Lung (tissue), 12 donors: Measurements from ENCODE around the gene FCN3. TPM values are rescaled to one million over a fixed set of nuclear protein-coding genes. Genes with fewer than 3 reads are reported as not detected.

Experiments
- ATAC-seq: fragments of 200-7000 bp; cut with Tn5 transposase; one replicate; pipeline ENCODE4 v1.9.1; 2020; ENCODE audit warnings: moderate number of reproducible peaks; ENCODE audit not compliant: insufficient read depth, low FRiP score
- DNase-seq, 3 donors: peaks; one replicate each; pipeline ENCODE4 v3.0.0-alpha.2; 2013 to 2017
- H3K27ac ChIP-seq, 2 donors: one replicate each; pipeline ENCODE4 v1.5.1; 2013; ENCODE audit warnings: mild to moderate bottlenecking in 2 of 2, moderate library complexity in 2 of 2, control low read depth in 1 of 2, inconsistent platforms in 1 of 2, low read depth in 1 of 2, low read length in 1 of 2
- H3K27me3 ChIP-seq, 3 donors: one replicate each; pipeline ENCODE4 v1.5.1; 2013; ENCODE audit warnings: low read length in 2 of 3; ENCODE audit not compliant: control insufficient read depth in 3 of 3, insufficient read depth in 3 of 3
- H3K36me3 ChIP-seq, 4 donors: one replicate each; pipeline ENCODE4 v1.5.1; 2013; ENCODE audit warnings: low read length in 4 of 4, mild to moderate bottlenecking in 1 of 4, moderate library complexity in 1 of 4; ENCODE audit not compliant: control insufficient read depth in 4 of 4, insufficient read depth in 4 of 4
- H3K4me1 ChIP-seq, 5 donors: one replicate each; pipeline ENCODE4 v1.5.1; 2013; ENCODE audit warnings: low read length in 5 of 5, mild to moderate bottlenecking in 2 of 5, moderate library complexity in 1 of 5; ENCODE audit not compliant: control insufficient read depth in 5 of 5, insufficient read depth in 5 of 5
- H3K4me3 ChIP-seq: one replicate; pipeline ENCODE4 v1.5.1; 2013; ENCODE audit warnings: mild to moderate bottlenecking, control low read depth, moderate library complexity
- H3K9ac ChIP-seq, 2 donors: one replicate each; pipeline ENCODE4 v1.5.1; 2013; ENCODE audit warnings: low read length in 2 of 2, control low read depth in 1 of 2; ENCODE audit not compliant: insufficient read depth in 1 of 2
- H3K9me3 ChIP-seq, 4 donors: one replicate each; pipeline ENCODE4 v1.5.1; 2013; ENCODE audit warnings: low read length in 3 of 4, mild to moderate bottlenecking in 1 of 4, moderate library complexity in 1 of 4; ENCODE audit not compliant: control insufficient read depth in 4 of 4, insufficient read depth in 3 of 4
- WGBS, 2 donors: extraction: QIAGEN DNeasy Blood & Tissue Kit; methylation state at CpG; one replicate each; pipeline ENCODE4 v1.1.7; 2013; 5-methylcytosine and 5-hydroxymethylcytosine counted together
- polyA plus RNA-seq, 2 donors: library from polyadenylated mRNA; stranded (reverse); fragments of 200-250 nt; gene quantifications; one replicate each; pipeline ENCODE4 v1.2.1, GENCODE V29; 2013
- total RNA-seq, 2 donors: library from RNA; depleted of rRNA in 1 of 2; stranded (reverse); fragments of >200 nt in 1 of 2; gene quantifications; one replicate each; pipeline ENCODE4 v1.2.1, GENCODE V29; 2014 to 2021
- TF ChIP-seq, protein P1 (sequence below): IDR thresholded peaks from 2 replicates; pipeline ENCODE4 v1.5.1; 2012; ENCODE audit warnings: mild to moderate bottlenecking; ENCODE audit errors: control extremely low read depth, extremely low read depth
- donor health status: control.
- donor health status: control.
- donor health status: Bipolar disorder and iron deficiency.
- donor health status: healthy.
- donor health status: DM: yes; HTN: yes; CAD: no.

The FCN3 gene
- total and polyA plus RNA-seq, 4 donors, result 36.6 to 611 (median 470) TPM

DNA sequence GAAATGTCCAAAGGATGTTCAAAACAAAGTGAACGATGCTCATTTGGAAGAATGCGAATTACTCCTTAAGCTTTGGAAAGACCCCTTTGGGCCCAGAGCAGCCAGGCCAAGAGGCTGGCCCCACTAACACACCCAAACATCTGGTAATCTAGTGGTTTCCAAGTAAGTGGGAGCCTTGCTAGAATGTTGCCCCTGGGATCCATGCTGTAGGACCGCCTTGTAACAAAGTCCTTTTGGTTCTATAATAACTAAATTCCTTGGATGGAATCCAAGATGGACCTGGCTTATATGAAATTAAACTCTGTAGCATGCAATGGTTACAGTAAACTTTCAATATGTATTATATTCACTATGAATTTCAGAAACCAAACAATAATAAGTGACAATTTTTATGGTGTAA, 43.1 kb upstream of the FCN3 start:
- peaks cover 34 to 49% (median 38%) of the 10 kb centered on the region in 4 donors for H3K36me3 ChIP-seq
- DNase-seq (no peak), ATAC-seq (no peak)
- H3K4me3 ChIP-seq, result no peak overlapping the region
- no peaks in the 10 kb centered on the region for H3K9me3 ChIP-seq
- H3K27me3 ChIP-seq, result no peaks in the 10 kb centered on the region
- 89% methylated on average over 3 of the region's 3 CpGs for WGBS, 2 donors
- H3K9ac ChIP-seq, result no peak overlapping the region
- peaks cover 5 to 27% (median 18%) of the 10 kb centered on the region in 5 donors for H3K4me1 ChIP-seq
- H3K27ac ChIP-seq, result peak overlapping the region; percentile 47 to 77
- TF ChIP-seq, protein P1, sequence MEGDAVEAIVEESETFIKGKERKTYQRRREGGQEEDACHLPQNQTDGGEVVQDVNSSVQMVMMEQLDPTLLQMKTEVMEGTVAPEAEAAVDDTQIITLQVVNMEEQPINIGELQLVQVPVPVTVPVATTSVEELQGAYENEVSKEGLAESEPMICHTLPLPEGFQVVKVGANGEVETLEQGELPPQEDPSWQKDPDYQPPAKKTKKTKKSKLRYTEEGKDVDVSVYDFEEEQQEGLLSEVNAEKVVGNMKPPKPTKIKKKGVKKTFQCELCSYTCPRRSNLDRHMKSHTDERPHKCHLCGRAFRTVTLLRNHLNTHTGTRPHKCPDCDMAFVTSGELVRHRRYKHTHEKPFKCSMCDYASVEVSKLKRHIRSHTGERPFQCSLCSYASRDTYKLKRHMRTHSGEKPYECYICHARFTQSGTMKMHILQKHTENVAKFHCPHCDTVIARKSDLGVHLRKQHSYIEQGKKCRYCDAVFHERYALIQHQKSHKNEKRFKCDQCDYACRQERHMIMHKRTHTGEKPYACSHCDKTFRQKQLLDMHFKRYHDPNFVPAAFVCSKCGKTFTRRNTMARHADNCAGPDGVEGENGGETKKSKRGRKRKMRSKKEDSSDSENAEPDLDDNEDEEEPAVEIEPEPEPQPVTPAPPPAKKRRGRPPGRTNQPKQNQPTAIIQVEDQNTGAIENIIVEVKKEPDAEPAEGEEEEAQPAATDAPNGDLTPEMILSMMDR, result no peak

DNA sequence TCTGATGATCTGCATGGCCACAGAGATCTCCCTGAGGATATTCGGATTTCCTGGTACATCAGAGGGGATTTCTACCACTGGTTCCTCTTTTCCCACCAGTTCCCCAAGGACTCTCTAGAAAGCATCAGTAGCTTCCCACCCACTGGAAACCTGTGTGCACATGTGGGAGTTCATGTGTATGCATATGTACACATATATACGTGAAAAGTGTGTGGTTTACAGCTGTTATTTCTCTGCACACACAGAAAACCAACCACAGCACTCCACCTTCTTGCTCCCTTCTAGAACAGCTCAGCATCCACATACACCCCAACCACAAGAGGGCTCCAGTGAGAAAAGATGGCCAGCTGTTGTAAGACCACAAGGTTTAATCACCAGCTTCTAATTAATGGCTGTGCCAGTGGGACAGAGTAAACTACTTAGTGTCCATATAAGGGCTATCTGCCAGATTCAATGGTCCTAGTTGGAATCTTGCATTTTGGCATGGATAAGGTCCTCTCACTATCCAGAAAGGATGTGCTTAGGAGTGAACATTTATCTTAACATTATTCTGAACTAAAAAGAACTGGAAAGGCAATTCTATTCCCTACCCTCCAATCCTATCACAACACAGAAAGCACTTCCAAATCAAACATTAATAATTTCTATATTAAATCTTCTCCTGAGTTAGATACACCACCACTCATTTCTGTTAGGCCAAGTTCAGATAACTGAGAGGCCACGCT, 41.9 kb upstream of the FCN3 start:
- Histone ChIP-seq H3K36me3 (peaks cover 44 to 56% (median 46%) of the 10 kb centered on the region in 4 donors), H3K4me1 (peaks cover 4 to 27% (median 18%) of the 10 kb centered on the region in 5 donors), H3K9ac (no peak overlapping the region), H3K9me3 (no peaks in the 10 kb centered on the region), H3K27me3 (no peaks in the 10 kb centered on the region), H3K27ac (peak overlapping the region in 1 of 2 donors; percentile 37), H3K4me3 (no peak overlapping the region)
- WGBS, 2 donors, result 67 to 70% methylated on average over 3 of the region's 3 CpGs
- TF ChIP-seq, protein P1, result peak; percentile 35
- DNase-seq, result no peak
- no peak for ATAC-seq

DNA sequence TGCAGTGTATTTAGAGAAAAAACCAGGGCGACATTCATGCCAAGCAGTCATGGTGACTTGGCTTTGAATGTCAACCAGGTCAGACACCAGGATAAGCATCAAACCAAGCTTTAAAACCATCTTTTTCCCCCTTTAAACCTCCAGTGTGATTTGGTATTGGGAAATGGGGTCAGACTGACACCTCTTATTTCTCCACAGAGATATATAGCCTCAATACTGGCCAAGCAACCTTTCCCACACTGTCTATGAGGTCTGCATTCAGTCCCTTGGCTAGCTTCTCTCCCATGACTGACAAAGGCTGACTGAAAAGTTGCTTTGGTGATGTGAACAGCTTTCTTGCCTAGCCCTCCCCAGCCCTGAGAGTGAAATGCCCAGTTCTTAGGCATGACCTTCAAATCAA, 39.5 kb upstream of the FCN3 start:
- ATAC-seq (no peak), DNase-seq (no peak)
- Histone ChIP-seq H3K9me3 (no peaks in the 10 kb centered on the region), H3K27ac (peak overlapping the region in 1 of 2 donors; percentile 59), H3K4me3 (no peak overlapping the region), H3K36me3 (peaks cover 51 to 70% (median 60%) of the 10 kb centered on the region in 4 donors), H3K9ac (no peak overlapping the region), H3K27me3 (no peaks in the 10 kb centered on the region), H3K4me1 (peaks cover 3 to 25% (median 13%) of the 10 kb centered on the region in 5 donors)
- TF ChIP-seq, protein P1, result no peak
- WGBS, 2 donors, result 95 to 100% methylated on average over 1 of the region's 1 CpG
